GM20431 (cell line): ENCODE data around the gene GOSR1.
"Not testable (repeated sequence)": the region's sequence is repeated elsewhere in the genome, so short reads cannot be mapped to it uniquely, and the experiment has no call there.

Source experiments
- in situ Hi-C: fragments of 300-500 bp; cut with MseI, MboI; formaldehyde crosslinking; loops from one replicate; pipeline ENCODE4 v1.15.0; 2020; ENCODE audit warnings: low sequenced_read_pairs; ENCODE audit not compliant: unreplicated experiment

The GOSR1 gene

DNA sequence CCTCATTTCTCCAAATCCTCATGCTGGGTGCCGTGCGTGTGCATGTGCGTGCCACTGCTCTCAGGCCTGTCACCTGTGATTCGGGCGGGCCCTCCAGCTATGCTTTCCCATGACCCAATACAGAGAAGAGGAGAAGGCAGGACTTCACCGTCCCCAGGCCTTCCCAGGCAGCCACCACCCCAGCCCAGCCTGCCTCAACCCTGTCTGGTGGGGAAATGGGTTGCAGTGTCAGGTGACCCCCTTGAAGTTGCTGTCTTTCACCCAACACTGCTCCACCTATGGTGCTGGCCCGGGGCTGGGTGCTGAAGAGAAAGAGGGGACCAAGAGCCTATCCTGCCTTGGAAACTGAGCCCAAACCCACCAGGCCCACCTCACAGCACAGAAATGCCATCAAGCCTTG is 94.7 kb downstream of the GOSR1 start:
- in situ Hi-C loops, result no loop called here

DNA sequence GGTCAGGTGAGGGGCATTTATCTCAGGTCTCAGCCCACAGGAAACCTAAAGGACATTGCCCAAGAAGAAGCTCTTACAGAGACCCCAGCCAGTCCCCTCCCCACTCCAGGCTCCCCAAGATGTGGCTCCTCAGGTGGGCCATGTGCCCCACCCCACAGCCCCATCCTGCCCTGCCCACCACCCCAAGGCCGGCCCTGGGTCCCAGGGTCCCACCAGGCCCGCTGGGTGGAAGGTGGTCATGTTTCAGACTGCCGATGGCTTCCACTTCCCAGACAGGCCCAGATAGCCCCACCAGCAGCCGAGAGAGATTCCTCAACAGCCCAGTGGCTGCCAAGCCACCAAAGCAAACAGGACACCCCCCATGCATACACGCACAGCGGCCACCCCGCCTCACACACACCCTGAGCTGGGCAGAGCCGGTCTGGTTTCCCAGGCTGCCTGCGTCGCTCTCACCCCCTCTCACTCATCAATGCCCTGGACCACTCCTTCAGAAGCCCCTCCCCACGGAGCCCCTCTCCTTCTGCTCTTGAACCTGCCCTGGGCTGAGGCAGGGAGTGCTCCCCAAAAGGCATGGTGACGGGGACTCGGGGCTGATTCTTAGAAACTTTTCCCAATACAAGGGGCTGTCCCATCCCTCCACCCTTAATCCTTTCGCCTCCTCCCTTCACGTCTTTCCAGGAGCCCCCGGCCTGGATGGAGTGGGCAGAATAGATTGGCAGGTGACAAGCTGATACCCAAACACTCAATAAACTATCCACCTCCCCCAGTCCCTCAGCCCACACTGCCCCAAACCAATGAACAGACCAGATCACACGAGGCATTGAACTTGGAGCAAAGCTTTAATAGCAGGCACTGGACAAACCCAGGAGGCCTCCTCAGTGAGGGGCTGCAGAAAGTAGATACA is 95.7 kb downstream of the GOSR1 start:
- in situ Hi-C loops, result not testable (repeated sequence)

- in situ Hi-C loops, result no loop called here
Measured at GRCh38 chr17:30573603-30574175, 96.5 kb downstream of the GOSR1 start.

DNA sequence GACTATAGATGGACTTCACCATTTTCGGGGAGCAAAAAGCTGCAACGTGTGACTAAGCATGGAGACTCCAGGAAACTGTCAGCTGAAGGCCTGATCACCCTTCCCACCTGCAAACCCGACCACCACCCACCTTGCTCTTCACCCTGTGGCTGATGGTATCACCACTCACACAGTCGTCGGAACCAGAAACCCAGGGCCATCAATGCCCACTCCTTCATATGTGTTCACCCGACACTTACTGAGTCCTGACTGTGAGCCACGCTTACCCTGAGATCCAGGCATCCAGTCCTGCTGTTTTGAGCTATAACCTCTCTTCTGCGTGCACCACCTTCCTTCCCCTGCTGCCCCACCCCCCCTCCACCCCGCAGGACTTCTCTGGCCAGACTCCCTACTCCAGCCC is 97.1 kb downstream of the GOSR1 start:
- in situ Hi-C loops, result not testable (repeated sequence)

GRCh38 chr17:30574806-30575205 is 97.6 kb downstream of the GOSR1 start:
- in situ Hi-C loops, result not testable (repeated sequence)

DNA sequence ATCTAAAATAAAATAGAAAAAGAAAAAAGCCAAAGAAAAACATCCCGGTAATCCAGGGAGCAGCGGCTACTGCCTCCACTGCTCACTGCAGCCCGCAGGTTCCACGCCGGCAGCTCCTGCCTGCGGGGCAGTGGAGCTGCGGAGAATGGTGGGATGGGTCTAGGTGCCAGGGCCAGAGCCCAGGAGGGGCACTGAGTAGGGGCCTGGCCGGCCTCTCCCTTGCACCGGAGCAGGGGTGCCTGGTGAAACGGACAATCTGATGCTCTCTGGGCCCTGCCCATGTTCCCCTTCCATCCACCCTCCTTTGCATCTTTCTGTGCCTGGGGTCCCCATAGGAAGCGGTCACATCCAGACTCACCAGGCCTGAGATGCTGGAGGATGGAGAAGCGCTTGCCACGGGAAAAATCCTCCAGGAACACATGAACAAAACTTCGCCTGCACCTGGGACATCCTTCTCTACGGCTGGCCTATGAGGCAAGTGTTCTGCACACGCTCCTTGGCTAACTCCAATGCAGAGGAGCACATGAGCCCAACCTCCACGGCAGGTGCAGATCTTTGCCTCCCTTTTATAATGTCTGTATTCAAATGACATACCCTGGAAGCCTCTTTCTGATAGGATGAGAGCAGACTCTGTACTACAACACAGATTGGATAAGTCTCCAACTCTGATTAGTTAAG is 98.6 kb downstream of the GOSR1 start:
- in situ Hi-C loops, result not testable (repeated sequence)

- in situ Hi-C loops, result no loop called here
Measured at GRCh38 chr17:30576326-30576861, 99.2 kb downstream of the GOSR1 start.
